NT2/D1 (cell line): ENCODE data around the gene RIMKLB.

ENCODE experiments used
- DNase-seq: peaks from one replicate; pipeline ENCODE4 v3.0.0-alpha.2; 2011; ENCODE audit warnings: low read depth, low spot score
- H3K27me3 ChIP-seq: 2 replicates; pipeline ENCODE4 v1.6.0; 2011; ENCODE audit warnings: mild to moderate bottlenecking; ENCODE audit not compliant: insufficient read length, insufficient read depth
- H3K36me3 ChIP-seq: 2 replicates; pipeline ENCODE4 v1.6.1; 2011; ENCODE audit warnings: mild to moderate bottlenecking, low read length, mixed read lengths; ENCODE audit not compliant: insufficient read depth, insufficient read length
- H3K4me1 ChIP-seq: 2 replicates; pipeline ENCODE4 v1.5.1; 2011; ENCODE audit not compliant: insufficient read depth, insufficient read length
- H3K4me3 ChIP-seq: 2 replicates; pipeline ENCODE4 v1.5.1; 2011; ENCODE audit warnings: low read depth; ENCODE audit not compliant: insufficient read length
- H3K9ac ChIP-seq: 2 replicates; pipeline ENCODE4 v1.6.0; 2011; ENCODE audit warnings: low read depth; ENCODE audit not compliant: insufficient read length
- H3K9me3 ChIP-seq: 2 replicates; pipeline ENCODE4 v1.5.1; 2011; ENCODE audit warnings: mild to moderate bottlenecking, low read length; ENCODE audit not compliant: insufficient read depth
- SUZ12 ChIP-seq: IDR thresholded peaks from 2 replicates; pipeline ENCODE4 v1.6.1; 2011; ENCODE audit not compliant: insufficient read length, insufficient read depth; ENCODE audit errors: extremely low read depth
- YY1 ChIP-seq: IDR thresholded peaks from 2 replicates; pipeline ENCODE4 v1.6.1; 2011; ENCODE audit not compliant: insufficient read length, insufficient read depth
- ZNF274 ChIP-seq: IDR thresholded peaks from 2 replicates; pipeline ENCODE4 v1.6.1; 2011; ENCODE audit warnings: mild to moderate bottlenecking, low read depth, low read length

RIMKLB gene

DNA sequence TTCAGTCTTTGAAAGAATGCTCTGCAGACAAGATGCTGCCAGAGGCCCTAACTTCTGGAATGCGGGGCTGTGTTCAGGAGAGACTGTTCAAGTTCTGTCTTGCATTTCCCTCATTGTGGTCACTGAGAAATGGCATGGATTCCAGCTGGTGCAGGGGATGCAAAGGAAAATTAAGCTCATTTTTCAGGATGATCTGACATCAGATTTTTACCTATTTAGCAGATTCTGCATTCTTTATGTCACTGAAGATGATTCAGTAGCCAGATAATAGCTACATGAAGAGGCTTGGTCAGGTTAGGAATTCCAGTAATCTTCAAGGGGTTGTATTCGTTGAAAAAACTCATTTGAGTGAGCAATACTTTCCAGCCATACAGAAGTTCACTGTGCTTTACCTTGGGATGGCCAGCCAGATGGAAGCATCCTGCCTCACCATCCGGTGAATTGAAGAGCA is 19.1 kb upstream of the RIMKLB start:
- no peaks in the 10 kb centered on the region for H3K36me3 ChIP-seq
- no peaks in the 10 kb centered on the region for H3K9me3 ChIP-seq
- no peak for DNase-seq
- no peaks in the 10 kb centered on the region for H3K4me1 ChIP-seq
- no peak overlapping the region for H3K4me3 ChIP-seq
- TF ChIP-seq SUZ12 (no peak), ZNF274 (no peak), YY1 (no peak)
- no peaks in the 10 kb centered on the region for H3K27me3 ChIP-seq
- no peak overlapping the region for H3K9ac ChIP-seq

DNA sequence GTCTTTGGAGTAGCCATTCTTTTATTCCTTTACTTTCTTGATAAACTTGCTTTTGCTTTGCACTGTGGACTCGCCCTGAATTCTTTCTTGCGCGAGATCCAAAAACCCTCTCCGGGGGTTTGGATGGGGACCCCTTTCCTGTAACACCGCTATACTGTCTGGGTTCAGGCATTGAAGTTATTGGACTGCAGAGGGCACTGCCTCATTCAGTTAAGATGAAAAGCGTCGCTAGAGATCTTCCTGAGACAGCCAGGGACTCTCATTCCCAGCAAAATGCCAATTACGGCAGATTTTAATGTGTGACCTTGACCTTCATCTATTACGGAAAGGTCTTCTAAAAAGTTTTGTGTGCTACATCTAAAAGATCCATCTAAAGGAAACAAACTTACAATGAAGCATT is 17.3 kb upstream of the RIMKLB start:
- DNase-seq, result no peak
- no peak for TF ChIP-seq YY1
- TF ChIP-seq SUZ12, result no peak
- no peak for TF ChIP-seq ZNF274

DNA sequence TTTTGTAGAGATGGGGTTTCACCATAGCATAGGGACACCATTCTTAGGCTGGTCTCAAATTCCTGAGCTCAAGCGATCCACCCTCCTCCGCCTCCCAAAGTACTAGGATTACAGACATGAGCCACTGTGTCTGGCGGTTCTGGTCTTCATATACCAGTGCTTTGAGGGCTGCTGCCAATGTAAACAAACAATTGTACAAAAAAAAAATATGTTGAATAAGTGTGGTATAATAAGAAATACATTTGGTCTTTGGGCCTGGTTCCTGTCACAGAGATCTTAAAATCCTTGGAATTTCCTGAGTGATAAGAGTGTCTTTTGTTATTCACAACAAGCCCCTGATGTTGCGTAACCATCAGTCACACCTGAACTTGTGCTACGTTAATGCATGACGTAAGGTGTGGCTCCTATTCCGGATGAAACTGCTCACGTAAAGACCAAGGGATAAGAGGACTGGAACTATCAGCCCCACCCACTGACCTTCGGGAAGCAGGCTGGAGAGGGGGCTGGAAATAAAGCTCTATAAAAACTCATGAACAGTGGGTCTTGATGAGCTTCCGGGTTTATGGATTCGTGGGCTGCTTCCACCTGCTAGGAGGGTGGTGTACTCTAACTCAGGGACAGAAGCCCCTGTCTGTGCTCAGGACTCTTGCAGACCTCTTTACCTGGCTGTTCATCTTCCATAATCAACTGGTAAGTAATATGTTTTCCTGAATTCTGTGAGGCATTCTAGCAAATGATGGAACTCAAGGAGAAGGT is 16.5 kb upstream of the RIMKLB start:
- Histone ChIP-seq H3K36me3 (no peaks in the 10 kb centered on the region), H3K9me3 (no peaks in the 10 kb centered on the region), H3K27me3 (no peaks in the 10 kb centered on the region), H3K4me3 (peak overlapping the region; percentile 3), H3K9ac (no peak overlapping the region), H3K4me1 (no peaks in the 10 kb centered on the region)
- TF ChIP-seq SUZ12 (no peak), ZNF274 (no peak), YY1 (no peak)
- no peak for DNase-seq

More for the DNA sequence above, 17.3 kb upstream of the RIMKLB start:
- no peaks in the 10 kb centered on the region for H3K27me3 ChIP-seq
- no peaks in the 10 kb centered on the region for H3K9me3 ChIP-seq
- H3K36me3 ChIP-seq, result no peaks in the 10 kb centered on the region
- no peak overlapping the region for H3K4me3 ChIP-seq
- no peaks in the 10 kb centered on the region for H3K4me1 ChIP-seq
- H3K9ac ChIP-seq, result no peak overlapping the region

DNA sequence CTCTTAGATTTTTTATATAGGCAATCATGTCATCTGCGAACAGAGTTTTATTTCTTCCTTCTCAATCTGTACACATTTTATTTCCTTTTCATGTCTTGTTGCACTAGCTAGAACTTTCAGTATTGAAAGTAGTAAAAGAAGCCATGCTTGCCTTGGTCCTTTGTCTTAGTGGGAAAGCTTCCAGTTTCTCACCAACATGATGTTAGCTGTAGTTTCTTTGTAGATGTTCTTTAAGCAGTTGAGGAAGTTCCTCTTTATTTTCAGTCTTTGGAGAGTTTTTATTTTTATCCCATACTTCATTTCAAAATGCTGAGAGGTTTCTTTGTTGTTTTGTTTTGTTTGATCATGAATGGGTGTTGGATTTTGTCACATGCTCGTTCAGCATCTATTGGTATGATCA is 12.7 kb upstream of the RIMKLB start:
- H3K4me3 ChIP-seq, result no peak overlapping the region

DNA sequence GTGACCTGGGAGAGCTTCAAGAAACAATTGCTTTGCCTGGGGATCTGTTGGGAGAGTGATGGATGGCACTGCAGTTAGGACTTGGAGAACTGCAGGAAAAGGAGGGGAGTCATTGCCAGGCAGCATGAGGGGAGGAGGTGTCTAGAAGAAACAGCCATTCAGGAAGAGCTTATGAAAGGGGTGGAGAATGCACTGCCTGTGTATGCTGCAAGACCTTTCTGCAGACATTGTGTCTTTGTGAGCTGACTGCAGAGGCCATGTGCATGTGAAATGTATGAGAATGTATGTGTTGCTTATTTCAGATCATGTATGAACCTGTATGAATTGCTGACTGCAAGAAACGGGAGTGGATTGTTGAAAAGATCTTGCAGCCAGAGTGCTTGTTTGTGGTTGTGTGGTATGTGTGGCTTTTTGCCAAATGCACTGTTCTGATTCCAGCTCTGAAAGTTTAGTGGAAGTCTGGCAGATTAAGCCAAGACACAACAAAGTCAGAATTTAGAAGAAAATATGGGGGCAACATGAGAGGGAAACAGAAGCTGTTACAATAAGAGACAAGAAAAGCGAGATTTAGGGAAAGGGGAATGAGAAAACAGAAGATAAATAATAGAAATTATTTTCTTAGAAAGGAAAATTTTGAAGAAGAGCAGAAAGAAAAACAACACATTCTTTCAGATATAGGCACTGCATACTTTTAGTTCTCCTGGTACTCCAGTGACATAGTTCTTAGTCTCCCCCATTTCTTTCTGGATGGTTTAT is 9.8 kb upstream of the RIMKLB start:
- Histone ChIP-seq H3K27me3 (no peaks in the 10 kb centered on the region), H3K4me3 (no peak overlapping the region), H3K9ac (peak overlapping the region; percentile 0), H3K36me3 (no peaks in the 10 kb centered on the region), H3K9me3 (no peaks in the 10 kb centered on the region), H3K4me1 (peaks cover 8% of the 10 kb centered on the region)
- TF ChIP-seq ZNF274 (no peak), SUZ12 (no peak), YY1 (no peak)
- peak; percentile 92 for DNase-seq

More for the DNA sequence above, 12.7 kb upstream of the RIMKLB start:
- Histone ChIP-seq H3K27me3 (no peaks in the 10 kb centered on the region), H3K9ac (no peak overlapping the region), H3K9me3 (no peaks in the 10 kb centered on the region), H3K4me1 (peaks cover 4% of the 10 kb centered on the region), H3K36me3 (no peaks in the 10 kb centered on the region)
- TF ChIP-seq ZNF274, result no peak
- no peak for TF ChIP-seq YY1
- TF ChIP-seq SUZ12, result no peak
- DNase-seq, result no peak

DNA sequence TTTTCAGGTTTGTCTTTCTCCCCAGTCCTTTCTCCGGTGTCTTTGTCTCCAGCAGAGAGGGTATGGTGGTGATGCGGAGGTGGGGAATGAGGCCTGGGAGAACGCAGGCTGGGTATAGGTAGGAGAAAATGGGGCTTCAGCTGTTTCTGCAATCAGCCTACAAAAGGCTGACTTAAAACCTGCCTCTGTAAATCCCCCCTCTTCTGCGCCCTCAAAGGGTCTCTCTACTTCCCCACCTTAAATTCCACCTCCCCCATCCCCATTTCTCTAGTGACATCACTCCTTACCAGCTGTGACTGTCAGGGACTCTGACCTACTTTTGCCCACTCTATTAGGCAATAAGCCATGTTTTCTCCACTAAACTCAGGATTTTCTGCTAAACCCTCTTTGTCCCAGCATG is 8.1 kb upstream of the RIMKLB start:
- Histone ChIP-seq H3K36me3 (no peaks in the 10 kb centered on the region), H3K9me3 (no peaks in the 10 kb centered on the region), H3K27me3 (no peaks in the 10 kb centered on the region), H3K4me3 (no peak overlapping the region), H3K4me1 (peaks cover 9% of the 10 kb centered on the region), H3K9ac (no peak overlapping the region)
- TF ChIP-seq ZNF274, result no peak
- TF ChIP-seq YY1, result no peak
- DNase-seq, result no peak

DNA sequence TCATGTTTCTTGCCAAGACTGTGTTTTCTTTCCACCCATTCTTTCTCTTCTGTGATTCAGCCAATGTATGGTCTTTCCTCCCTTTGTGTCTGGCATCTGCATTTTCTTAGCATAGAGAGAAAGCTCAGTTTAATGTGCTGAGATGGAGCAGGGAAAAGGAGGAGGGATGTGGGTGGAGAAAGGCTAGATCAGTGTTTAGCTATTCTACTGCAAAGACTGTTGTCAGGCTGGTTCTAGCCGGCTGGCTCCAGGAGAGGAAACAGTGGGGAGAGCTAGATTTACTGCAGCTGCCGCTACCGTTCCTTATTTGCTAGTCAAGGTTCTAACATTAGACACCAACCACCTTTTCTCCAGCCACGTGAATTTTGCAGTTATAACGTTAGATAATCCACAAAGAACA is 5.2 kb upstream of the RIMKLB start:
- Histone ChIP-seq H3K27me3 (no peaks in the 10 kb centered on the region), H3K4me3 (no peak overlapping the region), H3K36me3 (no peaks in the 10 kb centered on the region), H3K9ac (peak overlapping the region; percentile 1), H3K9me3 (no peaks in the 10 kb centered on the region), H3K4me1 (peaks cover 9% of the 10 kb centered on the region)
- DNase-seq, result peak; percentile 98
- TF ChIP-seq YY1, result no peak
- TF ChIP-seq ZNF274, result no peak
- no peak for TF ChIP-seq SUZ12
